Amniotic epithelial cell (primary cell): ENCODE data around the gene AKAP8.
"Not testable (repeated sequence)": the region's sequence is repeated elsewhere in the genome, so short reads cannot be mapped to it uniquely, and the experiment has no call there.

Experiments
- DNase-seq: peaks from one replicate; pipeline ENCODE4 v3.0.0-alpha.2; 2010; ENCODE audit warnings: low read depth

Gene AKAP8

DNA sequence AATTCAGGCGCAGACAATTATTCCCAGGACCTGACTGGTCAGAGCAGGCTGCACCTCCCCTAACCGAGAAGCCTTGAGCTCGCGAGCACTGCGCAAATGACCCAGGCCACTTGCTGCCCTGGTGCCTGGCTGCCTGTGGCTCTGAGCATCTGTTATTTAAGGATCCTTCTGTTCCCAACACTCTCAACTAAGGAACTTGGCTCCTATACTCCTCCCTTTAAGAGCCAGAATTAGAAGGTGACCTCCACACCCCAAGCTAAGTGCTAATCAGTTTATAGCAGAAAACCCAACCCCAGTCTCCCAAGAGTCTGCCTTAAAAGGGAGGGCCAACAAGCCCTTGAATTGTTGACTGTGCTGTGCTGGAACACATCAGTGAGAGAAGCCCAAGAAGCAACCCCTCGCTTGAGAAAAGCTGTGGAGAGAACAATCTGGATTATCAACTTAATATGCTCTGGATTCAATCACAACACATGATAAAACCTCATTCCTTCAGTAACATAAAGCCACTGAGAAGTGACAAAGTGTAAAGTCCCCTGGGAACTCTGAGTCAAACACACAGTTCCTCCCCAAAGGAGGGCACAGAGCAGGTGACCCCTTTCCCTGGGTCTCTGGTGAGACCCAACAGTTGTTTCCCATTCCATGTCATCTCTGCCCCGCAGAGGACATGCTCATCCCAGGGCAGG lies 24.7 kb upstream of the AKAP8 start:
- no peak for DNase-seq

DNA sequence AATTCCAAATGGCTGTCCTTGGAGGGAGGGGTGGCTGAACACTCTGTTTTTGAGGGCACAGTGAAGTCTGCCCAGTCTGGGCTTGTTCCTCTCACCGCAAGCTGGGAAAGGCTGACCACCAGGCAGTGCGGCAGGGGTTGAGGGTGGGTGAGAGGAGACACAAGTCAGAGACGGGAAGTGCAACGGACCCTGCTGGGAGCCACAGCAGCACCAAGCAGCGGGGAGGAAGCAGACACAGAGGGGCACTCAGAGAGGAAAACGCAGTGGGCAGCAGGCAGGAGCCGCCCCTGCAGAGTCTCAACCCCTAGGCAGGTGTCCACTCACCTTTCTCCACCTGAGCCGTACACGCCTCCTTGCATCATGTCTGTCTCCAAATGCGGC lies 23.6 kb upstream of the AKAP8 start:
- no peak for DNase-seq

DNA sequence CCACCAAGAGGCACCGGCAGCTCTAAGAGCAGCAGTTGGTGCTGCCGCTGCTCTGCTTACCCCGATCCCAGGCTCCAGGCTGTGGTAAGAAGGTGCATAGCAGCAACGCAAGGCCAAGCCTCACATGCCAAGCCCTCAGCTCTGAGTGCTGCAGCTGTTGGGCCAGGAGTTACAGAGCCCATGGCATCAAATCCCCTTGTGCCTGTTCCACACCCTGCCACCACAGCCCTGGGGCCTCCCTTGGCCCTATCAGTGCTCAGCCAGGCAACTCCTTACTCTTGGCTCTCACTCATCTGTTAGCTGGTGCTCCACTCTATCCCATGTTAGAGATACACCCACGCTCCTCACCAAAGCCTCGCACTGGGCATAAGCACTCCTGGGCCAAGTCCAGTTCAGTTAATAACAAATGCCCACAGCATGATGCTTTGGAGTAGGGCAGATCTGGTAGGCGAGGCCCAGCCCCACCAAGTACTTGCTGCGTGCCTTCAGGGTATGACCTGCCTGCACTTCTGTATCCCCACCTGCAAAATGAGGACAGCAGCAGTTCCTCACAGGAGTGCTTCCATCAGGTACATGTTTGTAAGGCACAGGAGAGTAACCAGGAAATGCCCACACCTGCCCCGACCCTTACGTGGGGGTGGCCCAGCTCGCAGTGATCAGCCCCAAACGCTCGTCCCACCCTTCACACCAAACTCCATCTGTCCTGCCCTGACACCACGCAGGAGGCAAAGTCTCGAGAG lies 23.0 kb upstream of the AKAP8 start:
- DNase-seq, result no peak

DNA sequence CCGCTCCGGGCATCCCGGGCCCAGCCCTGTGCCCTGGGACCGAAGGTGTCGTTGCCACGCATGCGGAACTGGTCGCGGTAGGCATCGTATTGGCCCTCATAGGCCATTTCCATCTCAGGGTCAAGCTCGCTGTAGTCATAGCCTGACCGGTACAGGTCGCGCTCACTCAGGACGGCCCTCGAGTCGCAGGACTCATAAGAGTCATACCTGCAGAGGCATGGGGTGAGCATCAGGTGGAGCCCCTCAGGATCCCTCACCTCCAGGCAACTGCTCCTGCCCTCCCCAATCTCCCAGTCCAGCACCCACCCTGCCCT lies 21.8 kb upstream of the AKAP8 start:
- DNase-seq, result no peak

DNA sequence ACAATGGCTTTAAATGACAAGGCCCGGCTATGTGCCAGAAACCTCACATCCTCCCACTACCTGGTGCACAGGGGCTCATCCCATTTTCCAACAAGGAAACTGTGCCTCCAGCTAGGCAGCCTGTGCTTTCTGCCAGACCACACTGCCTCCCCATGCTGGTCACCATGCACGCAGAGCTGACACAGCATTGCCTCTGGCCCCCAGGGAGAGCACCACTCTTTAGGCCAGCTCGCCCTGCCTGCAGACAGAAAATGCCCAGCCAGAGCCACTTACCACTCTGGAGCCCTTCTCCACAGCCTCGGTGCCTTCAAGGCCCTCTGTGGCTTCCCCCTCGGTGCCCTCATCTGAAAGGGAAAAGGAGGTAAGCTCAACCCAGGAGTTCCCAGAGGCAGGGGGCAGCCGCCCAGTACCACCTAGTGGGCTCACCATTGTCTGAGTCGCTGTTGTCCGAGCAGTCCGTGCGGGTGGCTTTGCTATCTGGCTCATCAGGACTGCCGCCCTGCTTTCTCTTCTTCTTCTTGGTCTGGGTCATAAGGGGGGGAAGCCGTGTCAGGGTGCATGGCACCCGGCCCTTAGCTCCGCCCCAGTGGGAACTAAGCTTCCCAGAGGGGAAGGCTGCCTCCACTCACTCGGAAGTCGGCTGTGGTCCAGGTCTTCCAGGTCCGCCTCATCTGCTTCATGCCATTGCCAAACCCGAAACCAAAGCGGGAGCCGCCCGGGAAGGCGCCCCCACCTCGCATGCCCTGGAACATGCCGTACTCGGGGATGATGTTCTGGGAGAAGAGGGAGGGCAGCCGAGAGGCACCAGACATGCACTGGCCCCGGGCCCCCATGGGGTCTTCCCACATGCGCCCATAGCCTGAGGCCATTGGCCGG lies 21.2 kb upstream of the AKAP8 start:
- no peak for DNase-seq

DNA sequence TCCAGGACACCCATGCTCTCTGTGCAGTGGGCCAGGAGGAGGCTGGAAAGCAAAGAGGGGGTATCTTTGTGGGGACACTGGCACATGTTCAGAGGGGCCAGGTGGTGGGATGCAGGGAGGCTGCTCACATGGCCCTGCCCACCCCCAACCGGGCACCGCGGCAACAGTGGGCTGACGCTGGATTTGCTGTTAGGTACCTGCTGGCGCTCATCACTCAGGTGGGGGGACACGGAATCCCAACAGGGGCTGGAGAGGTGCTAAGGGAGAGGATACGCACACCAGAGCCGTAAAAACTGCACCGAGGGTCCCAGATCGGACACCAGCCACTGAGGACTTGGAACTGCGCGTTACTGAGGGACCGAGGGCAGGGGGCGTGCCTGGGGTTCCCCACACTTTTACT lies 20.0 kb upstream of the AKAP8 start:
- DNase-seq, result no peak

DNA sequence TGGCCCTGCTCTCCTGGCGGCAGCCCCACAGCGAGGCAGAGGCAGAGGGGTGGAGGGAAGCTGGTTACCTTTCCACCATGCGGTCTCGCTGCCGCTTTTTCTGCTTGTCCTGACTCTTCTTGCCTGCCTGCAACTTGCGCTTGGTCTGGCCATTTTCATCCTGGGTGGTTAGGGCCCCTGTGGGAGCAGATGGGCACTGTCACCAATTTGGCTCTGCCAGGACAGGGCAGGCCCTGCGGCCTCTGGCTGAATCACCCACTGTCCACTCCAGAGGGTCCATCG lies 19.6 kb upstream of the AKAP8 start:
- no peak for DNase-seq

DNA sequence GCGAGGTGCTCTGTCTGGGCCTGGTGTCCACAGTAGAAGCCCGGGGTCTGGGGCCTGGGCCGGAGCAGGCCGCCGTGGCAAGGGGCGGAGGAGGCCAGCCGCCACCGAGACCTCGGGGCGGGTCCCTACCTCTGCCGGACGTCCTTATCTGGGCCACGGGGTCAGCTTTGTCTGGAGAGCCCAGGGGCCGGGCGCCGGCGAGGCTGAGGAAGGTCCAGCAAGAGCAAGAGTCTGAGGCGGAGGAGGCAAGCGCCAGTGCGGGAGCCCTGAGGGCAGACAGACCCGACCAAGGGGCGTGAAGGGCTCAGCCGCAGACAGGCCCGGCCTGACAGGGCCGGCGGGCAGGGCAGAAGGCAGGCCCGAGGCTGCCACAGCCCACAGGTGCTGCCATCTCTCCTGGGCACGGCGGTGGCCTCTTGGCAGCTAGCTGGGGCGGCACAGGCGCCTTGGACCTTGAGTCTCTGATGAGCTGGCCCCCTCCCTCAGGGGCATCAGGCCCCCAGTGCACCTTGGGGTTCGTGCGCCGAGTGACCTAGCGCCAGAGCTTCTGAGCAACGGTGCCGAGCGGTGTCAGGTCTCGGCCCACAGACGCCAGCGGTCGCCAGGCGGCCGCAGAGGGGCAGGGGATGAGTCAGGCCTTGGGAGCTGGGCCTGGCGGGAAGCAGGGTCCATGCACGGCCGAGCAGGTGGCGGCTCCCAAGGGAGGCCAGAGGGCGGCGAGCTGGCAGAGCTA lies 19.1 kb upstream of the AKAP8 start:
- DNase-seq, result no peak

DNA sequence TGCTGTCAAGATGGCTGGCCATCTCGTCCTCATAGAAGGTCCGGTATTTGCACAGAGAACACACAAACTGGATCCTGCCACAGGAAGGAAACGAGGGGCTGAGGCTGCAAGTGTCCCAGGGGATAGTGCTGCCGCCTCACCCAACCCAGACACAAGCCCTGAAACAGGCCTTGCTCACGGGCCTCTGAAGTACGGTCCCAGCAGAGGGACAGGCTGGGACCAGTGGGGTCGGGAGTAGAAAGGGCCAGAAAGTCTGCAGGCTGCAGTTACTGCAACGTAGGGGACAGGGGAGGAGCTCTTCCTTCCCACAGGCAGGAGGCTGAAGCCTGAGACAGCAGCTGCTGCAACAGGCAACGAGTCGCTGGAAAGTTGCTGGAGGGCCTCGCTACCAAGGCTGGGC lies 18.2 kb upstream of the AKAP8 start:
- no peak for DNase-seq

DNA sequence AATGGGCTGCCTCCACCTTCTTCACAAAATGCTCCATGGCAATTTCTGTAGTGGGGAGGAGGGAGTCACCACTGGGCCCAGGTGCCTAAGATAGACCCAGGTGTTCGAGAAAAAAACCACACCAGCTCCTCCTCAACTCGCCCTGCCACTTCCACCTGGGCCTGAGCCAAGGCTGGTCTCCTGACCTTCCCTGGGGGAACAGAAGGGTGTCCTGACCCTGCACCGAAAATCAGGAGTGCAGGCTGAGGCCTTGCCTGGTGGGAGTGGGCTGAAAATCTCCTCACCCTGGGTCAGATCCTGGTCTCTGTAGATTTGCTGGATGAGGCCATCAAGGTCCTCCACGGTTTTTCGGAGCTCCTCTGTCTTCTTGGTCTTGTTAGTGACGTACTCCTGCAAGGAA lies 17.6 kb upstream of the AKAP8 start:
- no peak for DNase-seq

DNA sequence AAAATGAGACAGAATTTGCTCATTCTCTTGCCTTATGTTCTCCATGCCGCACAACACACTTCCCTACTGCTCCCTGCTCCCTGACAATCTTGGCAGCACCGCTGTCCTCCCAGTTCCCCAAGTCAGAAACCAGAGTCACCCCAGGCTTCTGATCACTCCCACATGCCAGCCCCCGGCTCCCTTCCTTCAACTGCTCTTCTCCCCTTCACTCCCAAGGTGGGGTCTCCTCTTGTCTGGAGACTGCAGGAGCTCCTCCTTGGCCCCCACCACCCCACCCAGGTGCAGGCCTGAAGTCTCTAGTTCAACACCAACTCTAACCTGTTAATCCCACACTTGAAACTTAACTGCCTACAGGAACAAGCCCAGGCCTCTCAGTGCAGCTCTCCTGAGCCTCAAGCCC lies 16.8 kb upstream of the AKAP8 start:
- no peak for DNase-seq

DNA sequence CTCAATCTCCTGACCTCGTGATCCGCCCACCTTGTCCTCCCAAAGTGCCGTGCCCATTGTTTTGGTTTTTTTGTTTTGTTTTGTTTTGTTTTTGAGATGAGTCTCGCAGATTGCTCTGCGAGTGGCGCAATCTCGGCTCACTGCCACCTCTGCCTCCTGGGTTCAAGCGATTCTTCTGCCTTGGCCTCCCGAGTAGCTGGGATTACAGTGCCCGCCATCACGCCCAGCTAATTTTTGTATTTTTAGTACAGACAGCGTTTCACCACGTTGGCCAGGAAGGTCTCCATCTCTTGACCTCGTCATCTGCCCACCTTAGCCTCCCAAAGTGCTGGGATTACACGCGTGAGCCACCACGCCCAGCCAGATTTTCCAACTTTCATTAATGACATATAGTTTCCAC lies 15.7 kb upstream of the AKAP8 start:
- not testable (repeated sequence) for DNase-seq

DNA sequence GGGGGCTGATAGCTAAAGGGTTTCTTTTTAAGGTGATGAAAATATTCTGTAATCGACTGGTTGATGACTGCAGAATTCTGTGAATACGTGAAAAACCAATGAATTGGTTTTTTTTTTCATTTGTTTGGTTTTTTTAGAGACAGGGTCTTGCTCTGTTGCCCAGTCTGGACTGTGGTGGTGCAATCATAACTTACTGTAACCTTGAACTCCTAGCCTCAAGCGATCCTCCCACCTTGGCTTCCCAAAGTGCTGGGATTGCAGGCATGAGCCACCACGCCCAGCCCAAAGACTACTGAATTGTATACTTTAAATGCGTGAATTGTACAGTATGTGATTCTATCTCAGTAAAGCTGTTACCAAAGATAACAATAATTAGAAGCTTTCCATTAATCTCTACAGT lies 14.8 kb upstream of the AKAP8 start:
- no peak for DNase-seq

DNA sequence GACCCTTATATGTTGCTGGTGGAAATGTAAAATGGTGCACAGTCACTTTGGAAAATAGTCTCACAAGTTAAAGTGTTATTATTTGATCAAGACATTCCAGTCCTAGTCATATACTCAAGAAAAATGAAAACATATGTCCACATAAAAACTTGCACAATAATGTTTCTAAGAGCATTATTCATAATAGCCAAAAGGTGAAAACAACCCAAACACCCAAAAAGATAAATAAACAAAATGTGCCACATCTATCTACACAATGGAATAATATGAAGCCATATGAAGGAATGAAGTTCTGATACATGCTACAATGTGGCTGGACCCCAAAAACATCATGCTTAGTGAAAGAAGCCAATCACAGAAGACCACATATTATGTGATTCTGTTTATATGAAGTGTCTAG lies 14.4 kb upstream of the AKAP8 start:
- DNase-seq, result peak; percentile 38

DNA sequence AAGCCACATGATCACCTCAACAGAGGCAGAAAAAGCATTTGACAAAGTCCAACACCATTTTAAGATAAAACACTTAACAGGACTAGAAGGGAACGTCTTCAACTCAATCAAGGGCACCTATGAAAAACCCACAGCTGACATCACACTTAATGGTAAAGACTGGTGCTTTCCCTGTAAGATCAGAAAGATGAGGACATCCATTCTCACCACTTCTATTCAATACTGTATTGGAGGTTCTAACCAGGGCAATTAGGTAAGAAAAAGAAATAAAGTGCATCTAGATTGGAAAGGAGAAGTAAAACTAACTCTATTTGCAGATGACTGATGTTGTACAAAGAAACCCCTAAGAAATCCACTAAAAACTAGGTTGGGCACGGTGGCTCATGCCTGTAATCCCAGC lies 11.2 kb upstream of the AKAP8 start:
- no peak for DNase-seq

DNA sequence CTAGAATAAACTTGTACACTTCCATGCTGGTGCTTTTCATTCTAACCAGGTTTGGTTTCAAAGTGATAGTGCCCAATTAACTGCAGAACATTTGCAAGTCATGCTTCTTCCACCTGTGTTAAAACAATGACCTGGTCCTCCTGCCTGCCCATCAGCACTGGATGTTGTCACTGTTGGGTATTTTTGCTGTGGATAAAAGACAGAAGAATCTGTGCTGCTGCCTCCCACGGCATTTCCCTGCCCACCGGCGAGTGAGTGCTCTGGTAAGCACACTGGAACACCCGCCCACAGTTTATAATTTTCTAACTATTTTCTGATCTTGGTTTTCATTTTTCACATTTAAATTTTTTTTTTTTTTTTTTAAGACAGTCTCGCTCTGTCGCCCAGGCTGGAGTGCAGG lies 2.3 kb upstream of the AKAP8 start:
- no peak for DNase-seq

DNA sequence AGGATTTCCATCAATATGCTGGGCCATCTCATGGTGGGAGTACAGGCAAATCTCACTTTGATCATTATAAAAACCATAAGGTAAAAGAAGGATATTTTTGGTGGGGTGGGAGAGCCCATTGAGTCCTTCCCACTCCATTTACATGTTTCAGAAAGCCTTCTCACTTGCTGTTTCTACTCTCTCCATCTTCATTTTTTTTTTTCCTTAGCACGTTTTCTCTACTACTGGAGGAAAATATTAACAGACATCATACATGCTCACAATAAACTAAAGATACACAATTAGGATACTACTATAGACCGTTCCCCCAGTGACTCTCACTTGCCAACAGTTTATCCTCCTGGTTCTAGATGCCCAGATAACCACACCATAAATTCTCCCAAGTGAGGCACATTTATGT lies 1.8 kb upstream of the AKAP8 start:
- DNase-seq, result no peak

DNA sequence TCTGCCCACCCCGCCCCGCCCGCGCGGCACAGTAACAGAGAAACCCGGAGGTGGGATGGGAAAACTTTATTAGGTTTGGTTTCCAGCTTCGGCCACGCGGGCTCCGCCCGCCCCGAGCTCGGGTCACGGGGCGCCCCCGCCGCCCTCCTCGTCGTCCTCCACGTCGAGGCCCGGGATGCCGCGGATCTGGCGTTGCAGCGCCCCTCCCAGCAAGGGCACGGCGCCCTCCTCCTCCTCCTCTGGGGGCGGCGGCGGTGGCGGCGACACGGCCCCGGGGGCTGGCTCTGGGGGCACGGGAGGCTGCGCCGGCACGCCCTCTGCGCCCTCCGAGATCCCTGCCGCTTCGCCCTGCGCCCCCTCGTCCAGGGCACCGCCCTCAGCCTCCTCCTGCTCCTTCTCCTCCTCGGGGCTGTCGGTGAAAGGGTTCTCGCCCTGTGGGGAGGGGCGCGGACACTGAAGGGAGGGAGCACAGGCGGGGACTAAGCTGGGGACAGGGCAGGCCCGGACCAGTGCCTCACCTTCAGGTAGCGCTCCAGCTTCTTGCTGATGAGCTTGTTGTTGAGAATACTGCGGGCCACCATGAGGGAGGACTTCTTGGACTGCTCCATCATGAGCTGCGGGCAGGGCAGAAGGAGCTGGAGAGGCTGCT lies 536 bp upstream of the AKAP8 start:
- DNase-seq, result peak; percentile 23

DNA sequence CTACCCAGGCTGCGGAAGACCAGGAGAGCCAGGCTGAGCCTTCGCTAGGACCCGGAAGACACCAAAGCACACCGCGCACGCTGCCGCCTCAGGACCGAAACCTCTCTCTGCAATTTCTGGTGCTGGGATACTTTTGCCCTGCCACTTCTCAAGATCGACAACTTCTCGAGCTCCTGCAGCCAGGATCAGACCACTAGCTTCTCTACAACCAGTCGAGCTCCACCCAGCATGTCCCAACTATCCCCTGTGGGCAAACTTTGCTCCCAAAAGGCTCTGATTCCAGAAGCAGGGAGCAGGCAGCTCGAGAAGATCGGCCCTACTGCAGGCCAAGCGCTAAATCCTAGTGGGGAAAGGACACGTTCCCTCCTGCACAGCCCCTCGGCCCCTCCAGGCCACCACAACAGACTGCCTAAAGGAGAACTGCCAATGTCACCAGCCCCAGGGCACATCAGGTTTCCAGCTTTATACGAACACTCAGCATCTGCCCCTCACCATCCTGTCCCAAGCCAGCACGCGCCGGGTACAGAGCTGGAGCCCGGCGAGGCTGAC lies 979 bp downstream of the AKAP8 start:
- DNase-seq, result peak; percentile 48

DNA sequence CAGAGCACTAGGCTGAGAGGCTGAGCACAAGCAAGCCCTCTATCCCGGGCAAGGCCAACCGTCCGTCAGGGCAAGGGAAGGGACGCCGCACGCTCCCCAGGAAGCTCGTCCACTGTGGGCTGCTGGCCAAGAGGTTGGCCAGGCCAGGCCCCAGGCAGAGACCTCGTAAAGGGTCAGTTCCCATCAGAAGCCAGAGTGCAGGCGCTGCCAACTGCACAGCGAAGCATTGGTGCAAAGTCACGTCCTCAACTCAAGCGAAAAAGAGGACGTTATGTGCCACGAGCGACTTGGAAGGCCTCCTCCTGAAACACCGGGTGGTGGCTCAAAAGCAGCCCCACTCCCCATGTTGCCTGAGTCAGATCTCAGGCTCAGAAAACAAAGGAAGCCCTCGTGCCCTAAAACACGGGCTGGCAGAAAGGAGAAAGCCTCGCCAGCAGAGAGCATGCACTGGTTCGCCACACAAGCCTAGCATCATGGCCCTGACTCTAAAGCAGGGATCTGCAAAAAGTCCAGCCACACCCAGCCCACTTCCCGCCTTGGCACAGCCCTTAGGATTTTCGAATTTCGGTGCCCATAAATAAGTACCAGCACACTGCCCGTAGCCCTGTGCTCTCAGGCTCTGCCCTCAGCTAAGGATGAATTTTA lies 4.7 kb downstream of the AKAP8 start:
- no peak for DNase-seq

DNA sequence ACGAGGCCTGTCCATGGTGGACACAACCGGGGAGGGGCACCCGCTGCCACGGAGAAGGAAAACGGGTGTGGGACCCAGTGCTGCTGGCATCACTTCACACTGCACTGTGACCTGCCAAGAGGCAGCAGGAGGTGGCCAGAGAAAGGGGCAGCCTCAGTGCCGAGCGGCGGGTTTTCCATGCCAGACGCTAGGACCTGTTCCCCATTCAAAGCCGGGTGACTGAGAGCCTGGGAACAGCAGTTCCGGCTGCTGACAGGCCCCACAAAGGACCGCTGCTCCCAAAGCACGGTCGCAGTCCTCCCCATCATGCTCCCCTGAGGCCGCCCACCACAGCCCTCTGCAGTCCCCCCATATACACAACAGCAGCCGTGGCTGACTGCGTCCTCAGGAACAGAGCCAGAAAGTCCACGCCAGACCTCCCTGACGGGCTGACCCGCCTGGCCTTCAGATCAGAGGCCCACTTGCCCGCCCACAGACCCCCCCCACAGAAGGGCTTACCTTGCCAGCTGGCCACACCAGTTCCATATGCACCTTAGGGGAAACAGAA lies 5.4 kb downstream of the AKAP8 start:
- no peak for DNase-seq
